Body of pancreas (tissue), 4 donors: ENCODE results near the gene TAF13.

Experiments used
- POLR2A ChIP-seq, 3 donors: fragments of 450-650 bp; IDR thresholded peaks; one replicate each; pipeline ENCODE4 v1.6.1; 2016; ENCODE audit warnings: antibody characterized with exemption in 3 of 3, mild to moderate bottlenecking in 2 of 3
- TF ChIP-seq, protein P1 (sequence below), 7 experiments: fragments of 450-650 bp in 4 of 7; fragments of 200-600 bp in 3 of 7; sonication (generic) in 3 of 7; IDR thresholded peaks; one replicate each; pipeline ENCODE4 v1.5.1; 2016 to 2019; ENCODE audit warnings: antibody characterized with exemption in 7 of 7

DNA sequence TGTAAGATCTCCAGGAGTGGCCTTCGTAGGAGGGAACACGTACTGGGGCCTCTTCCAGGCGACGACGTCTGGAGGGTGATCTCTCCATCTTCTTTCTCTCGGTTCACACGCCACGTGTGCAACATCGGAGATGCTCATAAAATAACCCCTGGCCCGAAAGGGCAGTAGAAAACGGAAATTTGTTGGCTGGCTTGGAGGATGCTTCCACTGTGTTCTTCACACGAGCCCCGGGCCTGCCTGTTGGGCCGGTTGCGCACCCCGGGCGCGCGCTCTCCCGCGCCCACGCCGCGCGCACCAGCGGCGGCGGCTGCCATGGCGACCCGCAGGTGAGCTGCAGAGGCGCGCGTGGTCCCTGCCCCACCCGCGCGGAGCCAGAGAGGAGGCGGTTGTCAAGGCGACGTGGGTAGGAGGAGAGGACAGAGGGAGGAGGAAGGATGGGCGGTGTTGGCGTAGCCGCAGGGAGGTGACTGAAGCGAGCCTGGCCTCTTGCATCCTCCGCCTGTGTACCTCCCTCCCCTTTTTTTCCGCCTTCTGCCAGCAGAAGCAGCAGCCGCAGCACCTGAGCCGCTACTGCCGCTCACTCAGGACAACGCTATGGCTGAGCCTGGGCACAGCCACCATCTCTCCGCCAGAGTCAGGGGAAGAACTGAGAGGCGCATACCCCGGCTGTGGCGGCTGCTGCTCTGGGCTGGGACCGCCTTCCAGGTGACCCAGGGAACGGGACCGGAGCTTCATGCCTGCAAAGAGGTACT, 38.0 kb upstream of the TAF13 start, which contains the start of gene ELAPOR1:
- peak; percentile 39 to 77 (median 68) for TF ChIP-seq POLR2A (IDR thresholded peaks at IDR 0.05)
- TF ChIP-seq, protein P1, sequence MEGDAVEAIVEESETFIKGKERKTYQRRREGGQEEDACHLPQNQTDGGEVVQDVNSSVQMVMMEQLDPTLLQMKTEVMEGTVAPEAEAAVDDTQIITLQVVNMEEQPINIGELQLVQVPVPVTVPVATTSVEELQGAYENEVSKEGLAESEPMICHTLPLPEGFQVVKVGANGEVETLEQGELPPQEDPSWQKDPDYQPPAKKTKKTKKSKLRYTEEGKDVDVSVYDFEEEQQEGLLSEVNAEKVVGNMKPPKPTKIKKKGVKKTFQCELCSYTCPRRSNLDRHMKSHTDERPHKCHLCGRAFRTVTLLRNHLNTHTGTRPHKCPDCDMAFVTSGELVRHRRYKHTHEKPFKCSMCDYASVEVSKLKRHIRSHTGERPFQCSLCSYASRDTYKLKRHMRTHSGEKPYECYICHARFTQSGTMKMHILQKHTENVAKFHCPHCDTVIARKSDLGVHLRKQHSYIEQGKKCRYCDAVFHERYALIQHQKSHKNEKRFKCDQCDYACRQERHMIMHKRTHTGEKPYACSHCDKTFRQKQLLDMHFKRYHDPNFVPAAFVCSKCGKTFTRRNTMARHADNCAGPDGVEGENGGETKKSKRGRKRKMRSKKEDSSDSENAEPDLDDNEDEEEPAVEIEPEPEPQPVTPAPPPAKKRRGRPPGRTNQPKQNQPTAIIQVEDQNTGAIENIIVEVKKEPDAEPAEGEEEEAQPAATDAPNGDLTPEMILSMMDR (IDR thresholded peaks at IDR 0.05) = peak in 1 of 7 experiments; percentile 13
